ENCODE measurements around the gene SLC39A9.

The SLC39A9 gene

DNA sequence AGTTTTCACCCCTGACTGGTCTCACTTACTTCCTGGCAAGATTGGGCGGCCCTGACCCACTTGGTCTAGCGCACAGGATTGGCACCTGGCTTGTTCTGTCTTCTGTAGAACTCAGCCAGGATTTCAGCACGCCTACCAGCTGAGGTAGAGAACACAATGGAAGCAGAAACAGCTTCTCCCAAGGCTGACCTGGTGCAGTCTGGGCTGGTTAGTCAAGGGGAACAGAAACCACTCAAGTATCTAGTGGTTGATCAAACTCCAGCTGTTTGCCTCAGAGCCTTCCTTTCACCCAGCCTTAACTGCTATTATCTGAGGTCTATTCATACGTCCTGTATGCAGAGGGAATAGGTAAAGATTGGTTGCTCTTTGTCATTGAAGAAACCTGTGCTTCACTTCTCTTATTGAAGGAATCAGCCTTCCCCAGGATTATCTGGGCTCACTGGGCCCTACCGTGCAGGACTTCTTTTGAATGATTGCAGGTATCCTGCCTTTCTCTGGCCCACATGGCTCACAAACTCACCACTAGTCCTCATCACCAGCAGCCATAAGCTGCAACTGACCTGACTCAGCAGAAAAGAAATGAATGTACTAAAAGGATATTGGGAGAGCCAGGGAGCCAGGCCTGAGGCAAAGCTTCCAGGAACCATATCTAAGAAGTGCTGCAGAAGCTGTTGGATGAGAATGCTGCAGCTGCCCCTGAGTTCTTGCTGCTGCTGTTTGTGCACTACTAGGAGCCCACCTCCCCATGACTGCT is 83.5 kb downstream of the SLC39A9 start:
- DNase-seq (ENCODE audit: low spot score in 2 of 2) = no peak
- no peaks in the 10 kb centered on the region for H3K36me3 ChIP-seq (replicated peaks)
- peaks cover 7% of the 10 kb centered on the region; the same call in 1 of the 2 replicates for H3K9me3 ChIP-seq
- no peaks in the 10 kb centered on the region for H3K4me1 ChIP-seq
- peaks cover 22% of the 10 kb centered on the region for H3K27me3 ChIP-seq (ENCODE audit: low read depth)
- in situ Hi-C loops (cut with MboI; ENCODE audit: low sequenced_read_pairs) = no loop called here
- no peak overlapping the region for H3K4me3 ChIP-seq

DNA sequence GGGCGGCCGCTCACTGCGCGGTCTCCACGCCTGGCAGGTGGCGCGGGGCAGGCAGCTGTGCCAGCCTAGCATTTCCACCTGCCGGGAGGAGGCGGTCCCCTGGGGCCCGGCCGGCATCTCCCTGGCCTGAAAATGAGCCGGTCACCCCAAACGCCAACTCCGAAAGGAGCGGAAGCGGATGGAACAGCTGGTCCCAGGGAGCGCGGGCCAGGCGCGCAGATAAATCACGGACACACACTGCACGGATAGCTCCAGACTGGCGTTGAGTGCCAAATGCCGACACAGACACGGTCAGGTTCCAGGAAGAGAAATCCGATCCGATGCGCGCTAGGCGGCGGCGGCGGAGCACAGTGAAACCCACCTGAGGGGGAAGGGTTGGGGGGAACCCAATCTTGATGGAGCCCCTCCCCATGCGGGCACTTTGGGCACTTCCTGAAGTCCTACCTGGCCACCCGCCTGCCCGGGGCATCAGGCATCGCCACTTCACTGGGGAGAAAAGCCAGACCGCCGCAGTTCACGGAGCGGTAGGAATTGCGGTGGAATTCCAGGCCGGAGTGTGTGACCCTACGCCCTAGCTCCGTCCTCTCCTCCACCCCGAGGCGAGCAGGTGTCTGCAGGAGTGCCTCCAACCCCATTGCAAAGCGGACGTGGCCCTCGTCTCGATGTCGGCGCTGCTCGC is 85.4 kb downstream of the SLC39A9 start:
- in situ Hi-C loops (cut with MboI; ENCODE audit: low sequenced_read_pairs) = no loop called here
- Histone ChIP-seq H3K9me3 (no peaks in the 10 kb centered on the region), H3K27me3 (ENCODE audit: low read depth) (peaks cover 22% of the 10 kb centered on the region), H3K36me3 (replicated peaks) (no peaks in the 10 kb centered on the region), H3K4me3 (no peak overlapping the region), H3K4me1 (no peaks in the 10 kb centered on the region)
- DNase-seq (ENCODE audit: low spot score in 2 of 2) = no peak

DNA sequence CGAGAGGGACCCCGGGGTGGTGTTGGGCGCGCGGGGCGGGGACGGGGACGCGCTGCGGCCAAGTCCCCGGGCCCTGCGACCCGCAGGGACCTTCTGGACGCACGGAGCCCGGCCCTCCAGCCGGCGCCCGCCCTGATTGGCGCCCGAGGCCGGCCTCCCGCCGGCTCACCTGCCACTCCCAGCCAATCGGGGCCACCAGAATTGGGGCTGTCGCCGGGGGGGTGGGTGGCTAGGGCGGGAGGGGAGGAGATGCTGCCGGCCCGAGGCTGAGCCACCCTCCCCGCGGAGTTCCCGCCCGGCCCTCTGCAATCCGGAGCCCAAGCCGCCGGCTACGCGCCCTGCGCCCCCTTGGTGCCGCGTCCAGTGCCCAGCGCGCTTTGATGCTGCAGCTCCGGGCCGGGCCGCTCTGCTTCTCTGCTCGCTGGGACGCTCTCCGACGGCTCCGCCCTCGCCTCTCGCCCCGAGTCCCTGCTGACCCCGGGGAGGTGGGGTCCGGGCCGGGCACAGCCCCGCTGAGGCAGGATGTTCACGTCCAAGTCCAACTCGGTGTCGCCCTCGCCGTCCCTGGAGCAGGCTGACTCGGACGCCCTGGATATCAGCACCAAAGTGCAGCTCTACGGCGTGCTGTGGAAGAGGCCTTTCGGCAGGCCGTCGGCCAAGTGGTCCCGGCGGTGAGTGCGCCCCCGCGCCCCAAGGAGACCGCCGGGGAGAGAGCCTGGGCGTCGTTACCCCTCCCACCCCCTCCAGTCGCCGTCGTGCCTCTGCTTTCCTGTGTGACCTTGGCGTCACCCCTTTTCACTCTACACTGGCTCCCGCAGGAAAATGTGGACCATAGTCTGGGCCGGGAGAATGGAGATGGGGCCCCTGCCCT is 86.2 kb downstream of the SLC39A9 start, which contains the start of gene PLEKHD1:
Gene PLEKHD1 (plus strand): TSS at position 285 of the 871 bp plus-strand sequence. CDS start 238 bp downstream, at position 523.
- in situ Hi-C loops (cut with MboI; ENCODE audit: low sequenced_read_pairs) = no loop called here
- Histone ChIP-seq H3K36me3 (replicated peaks) (no peaks in the 10 kb centered on the region), H3K9me3 (no peaks in the 10 kb centered on the region), H3K4me3 (peak within 1 kb of the TSS; percentile 6; the same call in 1 of the 2 replicates), H3K27me3 (ENCODE audit: low read depth) (peaks cover 22% of the 10 kb centered on the region), H3K4me1 (no peaks in the 10 kb centered on the region)
- peak in 1 of 2 experiments; percentile 37 for DNase-seq (ENCODE audit: low spot score in 2 of 2)

DNA sequence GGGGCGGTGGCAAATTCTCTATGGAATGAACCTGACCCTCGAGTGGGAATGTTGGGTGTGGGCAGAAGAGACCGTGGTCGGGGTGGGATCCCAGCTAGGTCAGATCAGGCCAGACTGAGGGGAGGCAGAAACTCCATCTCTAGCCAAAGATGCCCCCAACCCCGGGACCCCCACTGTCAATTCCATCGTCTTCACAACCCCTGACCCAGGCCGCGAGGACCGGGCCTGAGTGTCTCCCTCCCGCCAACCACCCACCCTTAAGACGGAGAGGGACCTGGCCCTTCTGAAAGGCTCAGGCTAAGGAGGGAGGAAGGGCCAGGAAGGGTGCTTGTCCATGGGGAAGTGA is 86.8 kb downstream of the SLC39A9 start:
- Histone ChIP-seq H3K9me3 (no peaks in the 10 kb centered on the region), H3K4me3 (no peak overlapping the region), H3K27me3 (ENCODE audit: low read depth) (peaks cover 22% of the 10 kb centered on the region), H3K36me3 (replicated peaks) (no peaks in the 10 kb centered on the region), H3K4me1 (no peaks in the 10 kb centered on the region)
- in situ Hi-C loops (cut with MboI; ENCODE audit: low sequenced_read_pairs) = no loop called here
- DNase-seq (ENCODE audit: low spot score in 2 of 2) = no peak

DNA sequence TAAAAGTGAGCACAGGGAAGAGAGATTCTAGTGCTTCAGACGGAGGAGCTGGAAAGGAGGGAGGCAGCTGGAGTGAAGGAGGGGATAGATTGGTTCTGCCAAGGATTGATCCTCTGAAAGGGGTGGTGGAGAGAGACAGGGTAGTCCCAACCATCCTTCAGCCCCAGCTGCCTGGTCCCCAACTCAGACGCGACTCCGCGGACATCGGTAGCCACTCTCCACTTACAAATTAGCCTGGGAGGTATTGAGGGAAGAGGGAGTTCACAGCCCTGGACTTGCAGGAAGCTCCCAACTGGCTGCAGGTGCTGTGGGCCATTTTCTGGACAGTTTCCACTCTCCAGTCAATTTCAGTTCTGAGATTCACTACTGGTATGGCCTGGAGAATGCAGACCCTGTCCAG is 87.2 kb downstream of the SLC39A9 start:
- H3K27me3 ChIP-seq (ENCODE audit: low read depth) = peaks cover 22% of the 10 kb centered on the region
- no peak for DNase-seq (ENCODE audit: low spot score in 2 of 2)
- no peaks in the 10 kb centered on the region for H3K9me3 ChIP-seq
- H3K4me3 ChIP-seq = no peak overlapping the region
- no peaks in the 10 kb centered on the region for H3K36me3 ChIP-seq (replicated peaks)
- in situ Hi-C loops (cut with MboI; ENCODE audit: low sequenced_read_pairs) = no loop called here
- H3K4me1 ChIP-seq = no peaks in the 10 kb centered on the region

DNA sequence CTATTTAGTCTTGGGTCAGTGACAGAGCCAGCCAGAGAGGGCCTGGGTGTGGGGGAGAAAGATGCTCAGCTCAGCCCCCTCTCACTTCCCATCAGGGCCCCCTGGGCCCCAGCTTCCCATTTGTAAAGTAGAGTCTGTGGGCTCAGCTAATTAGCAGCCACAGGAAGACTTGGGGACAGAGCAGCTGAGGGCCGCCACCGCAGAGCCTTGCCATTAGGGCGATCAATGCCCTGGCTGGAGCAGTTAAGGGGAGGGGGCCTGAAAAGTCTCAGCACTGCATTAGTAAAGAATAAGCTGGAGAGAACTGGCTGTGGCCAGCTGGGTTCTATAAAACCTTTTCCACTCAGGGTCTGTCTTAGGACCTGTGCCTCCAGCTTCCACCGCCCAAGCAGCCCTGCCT is 88.7 kb downstream of the SLC39A9 start:
- Histone ChIP-seq H3K27me3 (ENCODE audit: low read depth) (peaks cover 22% of the 10 kb centered on the region), H3K4me1 (no peaks in the 10 kb centered on the region), H3K36me3 (replicated peaks) (no peaks in the 10 kb centered on the region), H3K4me3 (no peak overlapping the region), H3K9me3 (no peaks in the 10 kb centered on the region)
- in situ Hi-C loops (cut with MboI; ENCODE audit: low sequenced_read_pairs) = no loop called here
- DNase-seq (ENCODE audit: low spot score in 2 of 2) = no peak

DNA sequence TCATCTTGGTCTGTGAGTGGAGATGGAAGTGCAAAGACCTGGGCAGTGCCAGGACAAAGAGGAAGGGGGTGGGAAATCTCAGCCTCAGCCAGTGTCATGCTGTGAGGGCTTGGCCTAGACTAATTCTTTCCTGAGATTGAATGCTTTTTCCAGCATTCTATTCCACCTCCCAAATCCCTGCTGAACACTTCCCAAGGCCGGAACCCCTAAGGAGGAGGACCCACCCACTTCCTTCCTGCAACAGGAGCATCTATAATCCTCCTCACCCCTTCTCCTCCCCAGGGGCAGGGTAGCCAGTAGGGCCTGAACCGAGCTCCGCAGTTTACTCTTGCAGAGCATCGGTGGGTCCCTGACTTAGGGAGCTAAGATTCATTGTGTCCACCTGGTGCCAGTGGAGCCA is 89.3 kb downstream of the SLC39A9 start:
- in situ Hi-C loops (cut with MboI; ENCODE audit: low sequenced_read_pairs) = no loop called here
- Histone ChIP-seq H3K4me3 (no peak overlapping the region), H3K9me3 (no peaks in the 10 kb centered on the region), H3K36me3 (replicated peaks) (no peaks in the 10 kb centered on the region), H3K4me1 (no peaks in the 10 kb centered on the region), H3K27me3 (ENCODE audit: low read depth) (peaks cover 22% of the 10 kb centered on the region)
- no peak for DNase-seq (ENCODE audit: low spot score in 2 of 2)

DNA sequence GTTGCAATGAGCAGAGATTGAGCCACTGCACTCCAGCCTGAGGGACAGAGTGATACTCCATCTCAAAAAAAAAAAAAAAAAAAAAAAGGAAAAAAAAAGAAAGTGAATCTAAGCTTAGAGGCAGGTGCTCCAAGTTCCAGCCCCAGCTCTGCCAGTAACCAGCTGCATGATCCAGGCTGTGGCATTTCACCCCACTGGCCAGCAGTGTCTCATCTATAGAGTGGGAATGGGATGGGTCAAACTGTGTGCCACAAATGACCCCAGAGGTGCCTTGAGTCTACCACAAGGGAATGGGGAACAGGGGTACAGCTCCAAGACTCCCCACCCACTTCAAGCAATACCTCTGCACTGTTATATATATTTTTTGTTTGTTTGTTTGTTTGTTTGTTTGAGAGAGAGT is 91.0 kb downstream of the SLC39A9 start:
- Histone ChIP-seq H3K27me3 (ENCODE audit: low read depth) (peaks cover 8% of the 10 kb centered on the region), H3K36me3 (replicated peaks) (no peaks in the 10 kb centered on the region), H3K4me3 (no peak overlapping the region), H3K9me3 (no peaks in the 10 kb centered on the region), H3K4me1 (no peaks in the 10 kb centered on the region)
- in situ Hi-C loops (cut with MboI; ENCODE audit: low sequenced_read_pairs) = no loop called here
- DNase-seq (ENCODE audit: low spot score in 2 of 2) = no peak

DNA sequence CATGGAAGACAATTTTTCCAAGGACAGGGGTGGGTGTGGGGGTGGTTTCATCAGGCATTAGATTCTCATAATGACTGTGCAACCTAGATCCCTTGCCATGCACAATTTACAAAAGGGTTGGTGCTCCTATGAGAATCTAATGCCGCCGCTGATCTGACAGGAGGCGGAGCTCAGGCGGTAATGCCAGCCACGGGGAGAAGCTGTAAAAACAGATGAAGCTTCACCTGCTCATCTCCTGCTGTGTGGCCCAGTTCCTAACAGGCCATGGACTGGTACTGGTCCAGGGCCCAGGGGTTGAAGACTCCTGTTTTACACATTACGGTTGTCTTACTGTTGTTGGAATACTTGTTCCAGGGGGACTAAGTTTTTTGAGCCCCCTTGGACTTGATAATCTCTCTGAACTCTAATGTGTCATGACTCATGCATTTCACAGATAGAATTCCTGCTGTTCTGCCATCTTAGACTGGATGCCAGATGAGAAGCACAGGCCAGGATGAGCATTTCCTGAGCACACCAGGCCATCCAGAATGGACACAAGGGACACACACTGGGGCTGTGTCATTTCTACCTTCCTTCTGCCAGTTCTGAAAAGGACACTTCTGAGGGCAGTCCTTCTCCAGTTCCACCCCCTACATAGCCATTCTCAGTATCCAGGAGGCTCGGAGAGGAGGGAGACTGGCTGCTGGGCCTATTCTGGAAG is 91.9 kb downstream of the SLC39A9 start:
- in situ Hi-C loops (cut with MboI; ENCODE audit: low sequenced_read_pairs) = no loop called here
- no peaks in the 10 kb centered on the region; the same call in 1 of the 2 replicates for H3K27me3 ChIP-seq (ENCODE audit: low read depth)
- no peaks in the 10 kb centered on the region for H3K36me3 ChIP-seq (replicated peaks)
- no peak overlapping the region for H3K4me3 ChIP-seq
- no peak for DNase-seq (ENCODE audit: low spot score in 2 of 2)
- H3K4me1 ChIP-seq = no peaks in the 10 kb centered on the region
- no peaks in the 10 kb centered on the region for H3K9me3 ChIP-seq

DNA sequence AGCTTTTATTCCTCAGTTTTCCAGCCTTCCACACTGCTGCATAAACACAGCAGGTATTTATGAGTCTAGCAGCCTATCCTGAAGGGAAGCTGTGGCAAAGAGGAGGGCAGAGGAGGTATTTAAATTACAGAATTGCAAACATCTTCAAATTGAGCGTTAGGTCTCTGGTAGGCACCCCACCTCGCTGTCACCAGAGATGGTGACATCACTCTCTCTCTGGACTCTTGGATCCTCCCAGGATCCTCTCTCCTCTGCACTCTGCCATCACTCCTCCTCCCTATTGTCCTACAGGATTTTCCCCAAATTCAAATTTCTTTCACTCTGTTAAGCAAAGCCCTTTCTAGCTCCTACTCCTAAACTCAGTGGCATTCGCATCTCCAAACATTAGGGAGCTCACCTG is 92.7 kb downstream of the SLC39A9 start:
- Histone ChIP-seq H3K27me3 (ENCODE audit: low read depth) (no peaks in the 10 kb centered on the region; the same call in 1 of the 2 replicates), H3K4me3 (no peak overlapping the region)

DNA sequence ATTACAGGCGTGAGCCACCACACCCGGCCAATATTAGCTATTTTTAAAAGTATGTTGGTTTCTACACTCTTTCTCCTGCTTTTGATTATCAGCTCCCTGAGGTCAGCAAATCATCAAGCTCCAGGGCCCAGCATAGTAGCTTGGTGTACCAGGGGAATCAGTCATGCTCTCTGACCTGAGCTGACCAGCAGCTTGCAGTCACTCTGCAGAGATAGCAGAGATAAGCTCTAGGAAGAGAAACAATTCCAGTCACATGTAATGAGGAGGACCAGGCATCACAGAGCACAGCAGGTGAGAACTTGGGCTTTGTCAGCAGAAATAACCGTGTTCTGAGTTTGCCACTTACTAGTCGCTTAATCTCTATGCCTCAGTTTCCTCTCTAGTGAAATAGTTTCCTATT is 94.5 kb downstream of the SLC39A9 start:
- Histone ChIP-seq H3K27me3 (ENCODE audit: low read depth) (no peaks in the 10 kb centered on the region), H3K4me1 (no peaks in the 10 kb centered on the region), H3K36me3 (replicated peaks) (no peaks in the 10 kb centered on the region), H3K4me3 (no peak overlapping the region), H3K9me3 (no peaks in the 10 kb centered on the region)
- in situ Hi-C loops (cut with MboI; ENCODE audit: low sequenced_read_pairs) = no loop called here
- DNase-seq (ENCODE audit: low spot score in 2 of 2) = no peak

More for the DNA sequence above, 92.7 kb downstream of the SLC39A9 start:
- no peaks in the 10 kb centered on the region for H3K9me3 ChIP-seq
- DNase-seq (ENCODE audit: low spot score in 2 of 2) = no peak
- H3K4me1 ChIP-seq = no peaks in the 10 kb centered on the region
- in situ Hi-C loops (cut with MboI; ENCODE audit: low sequenced_read_pairs) = no loop called here
- H3K36me3 ChIP-seq (replicated peaks) = no peaks in the 10 kb centered on the region

DNA sequence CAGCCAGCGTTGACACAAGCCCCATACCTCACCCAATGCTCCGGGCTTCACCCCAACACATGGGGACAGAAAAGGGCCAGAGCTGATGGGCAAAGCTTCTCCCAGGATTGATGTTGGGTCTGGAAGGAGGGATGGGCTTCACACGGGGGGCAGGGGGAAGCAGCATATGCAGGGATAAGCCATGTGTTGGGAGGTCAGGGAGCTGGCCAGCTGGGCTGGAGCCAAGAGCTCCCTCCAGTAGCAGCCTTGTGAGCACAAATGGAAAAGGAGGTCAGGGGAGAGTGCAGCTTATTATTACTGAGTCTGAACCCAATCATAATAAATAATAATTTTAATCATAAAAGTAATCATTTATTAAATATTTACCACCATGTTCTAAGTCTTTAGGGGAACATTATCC is 95.3 kb downstream of the SLC39A9 start:
- no peak for DNase-seq (ENCODE audit: low spot score in 2 of 2)
- Histone ChIP-seq H3K4me1 (no peaks in the 10 kb centered on the region), H3K4me3 (no peak overlapping the region), H3K36me3 (replicated peaks) (no peaks in the 10 kb centered on the region), H3K27me3 (ENCODE audit: low read depth) (no peaks in the 10 kb centered on the region), H3K9me3 (no peaks in the 10 kb centered on the region)
- in situ Hi-C loops (cut with MboI; ENCODE audit: low sequenced_read_pairs) = no loop called here

DNA sequence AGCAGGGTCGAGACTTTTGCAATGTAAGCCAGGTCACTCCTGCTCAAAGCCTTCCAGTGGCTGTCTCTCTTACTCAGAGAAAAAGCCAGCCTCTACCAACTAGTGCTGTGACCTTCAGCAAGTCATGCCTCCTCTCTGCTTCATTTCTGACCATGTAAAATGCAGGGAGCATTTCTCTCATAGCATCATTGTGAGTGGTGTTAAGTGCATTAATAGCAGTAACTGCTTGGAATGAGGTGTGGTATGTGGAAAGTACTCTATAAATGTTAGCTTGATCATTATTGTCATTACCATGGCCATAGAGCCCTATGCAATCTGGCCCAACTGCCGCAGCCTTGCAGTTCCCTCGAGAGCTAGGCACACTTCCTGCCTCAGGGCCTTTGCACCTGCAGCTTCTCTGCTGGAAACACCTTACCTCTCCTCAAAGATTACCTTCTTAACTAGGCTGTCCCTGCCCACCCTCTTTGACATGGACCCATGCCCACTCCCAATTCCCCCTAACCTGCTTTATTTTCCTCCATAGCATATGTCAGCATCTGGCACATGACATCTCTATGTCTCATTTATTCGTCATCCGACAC is 96.9 kb downstream of the SLC39A9 start:
- H3K9me3 ChIP-seq = no peaks in the 10 kb centered on the region

More for the DNA sequence above, 96.9 kb downstream of the SLC39A9 start:
- DNase-seq (ENCODE audit: low spot score in 2 of 2) = no peak
- no peak overlapping the region for H3K4me3 ChIP-seq
- no peaks in the 10 kb centered on the region for H3K36me3 ChIP-seq (replicated peaks)
- H3K27me3 ChIP-seq (ENCODE audit: low read depth) = no peaks in the 10 kb centered on the region
- in situ Hi-C loops (cut with MboI; ENCODE audit: low sequenced_read_pairs) = no loop called here
- no peaks in the 10 kb centered on the region for H3K4me1 ChIP-seq

All from HAP-1 (cell line).